Neural progenitor cell (in vitro differentiated cells): ENCODE results near the gene VTI1A. TPM values are rescaled to one million over a fixed set of nuclear protein-coding genes. Genes with fewer than 3 reads are reported as not detected.

Source experiments
- DNase-seq: peaks from one replicate; pipeline ENCODE4 v3.0.0-alpha.2; 2016; ENCODE audit warnings: low spot score
- H2AFZ ChIP-seq: fragments of 200-600 bp; sonication (generic); replicated peaks from 2 replicates; pipeline ENCODE4 v1.6.1; 2016; ENCODE audit warnings: antibody characterized with exemption
- H3F3A ChIP-seq: fragments of 200-600 bp; sonication (generic); 2 replicates; pipeline ENCODE4 v1.6.1; 2016; ENCODE audit warnings: antibody characterized with exemption, low read depth
- H3K27ac ChIP-seq: fragments of 200-600 bp; sonication (generic); 2 replicates; pipeline ENCODE4 v1.5.1; 2016; ENCODE audit warnings: mild to moderate bottlenecking
- H3K27me3 ChIP-seq: fragments of 200-600 bp; sonication (generic); 2 replicates; pipeline ENCODE4 v1.6.1; 2016; ENCODE audit warnings: mild to moderate bottlenecking, moderate library complexity
- H3K36me3 ChIP-seq: fragments of 200-600 bp; sonication (generic); 2 replicates; pipeline ENCODE4 v1.5.1; 2016
- H3K4me1 ChIP-seq: fragments of 200-600 bp; sonication (generic); 2 replicates; pipeline ENCODE4 v1.6.1; 2016; ENCODE audit warnings: mixed run types
- H3K4me2 ChIP-seq: fragments of 200-600 bp; sonication (generic); 2 replicates; pipeline ENCODE4 v1.6.1; 2016
- H3K4me3 ChIP-seq: fragments of 200-600 bp; sonication (generic); 2 replicates; pipeline ENCODE4 v1.5.1; 2016
- H3K79me2 ChIP-seq: fragments of 200-600 bp; sonication (generic); 2 replicates; pipeline ENCODE4 v1.6.1; 2016; ENCODE audit warnings: low read depth
- H3K9ac ChIP-seq: fragments of 200-600 bp; sonication (generic); 2 replicates; pipeline ENCODE4 v1.6.1; 2016
- H3K9me3 ChIP-seq: fragments of 200-600 bp; sonication (generic); 2 replicates; pipeline ENCODE4 v1.5.1; 2016; ENCODE audit warnings: low read depth
- H4K20me1 ChIP-seq: fragments of 200-600 bp; sonication (generic); 2 replicates; pipeline ENCODE4 v1.6.1; 2016; ENCODE audit warnings: low read depth
- H3K27ac Mint-ChIP-seq: 3 replicates; pipeline ENCODE4 v1.8.0; 2021; ENCODE audit warnings: mixed read lengths
- H3K27me3 Mint-ChIP-seq: 2 replicates; pipeline ENCODE4 v1.8.0; 2022; ENCODE audit warnings: low read depth, mild to moderate bottlenecking, inconsistent platforms, moderate library complexity, mixed read lengths; ENCODE audit not compliant: insufficient read depth
- H3K36me3 Mint-ChIP-seq: 3 replicates; pipeline ENCODE4 v1.8.0; 2021; ENCODE audit warnings: mixed read lengths
- H3K4me1 Mint-ChIP-seq: 3 replicates; pipeline ENCODE4 v1.8.0; 2021; ENCODE audit warnings: mixed read lengths
- H3K4me3 Mint-ChIP-seq: 3 replicates; pipeline ENCODE4 v1.8.0; 2021; ENCODE audit warnings: mild to moderate bottlenecking, moderate library complexity, mixed read lengths
- H3K9me3 Mint-ChIP-seq: 3 replicates; pipeline ENCODE4 v1.8.0; 2020; ENCODE audit warnings: mixed read lengths
- EZH2 ChIP-seq: fragments of 200-600 bp; sonication (generic); IDR thresholded peaks from 2 replicates; pipeline ENCODE4 v1.6.1; 2017; ENCODE audit warnings: antibody characterized with exemption, mild to moderate bottlenecking, moderate library complexity
- EZH2phosphoT487 ChIP-seq: fragments of 200-600 bp; sonication (generic); IDR thresholded peaks from 2 replicates; pipeline ENCODE4 v1.6.1; 2017; ENCODE audit warnings: antibody characterized with exemption
- total RNA-seq: library from RNA; depleted of rRNA; stranded (reverse); fragments of >200 nt; gene quantifications from 2 replicates; pipeline ENCODE4 v1.2.3, GENCODE V29; 2015; ENCODE audit warnings: low replicate concordance
- TF ChIP-seq, protein P1 (sequence below): fragments of 200-600 bp; sonication (generic); IDR thresholded peaks from 2 replicates; pipeline ENCODE4 v1.5.1; 2017; ENCODE audit warnings: antibody characterized with exemption, mild to moderate bottlenecking

Gene VTI1A
- total RNA-seq, 1 donor from 2014 or later = 28.8 TPM

DNA sequence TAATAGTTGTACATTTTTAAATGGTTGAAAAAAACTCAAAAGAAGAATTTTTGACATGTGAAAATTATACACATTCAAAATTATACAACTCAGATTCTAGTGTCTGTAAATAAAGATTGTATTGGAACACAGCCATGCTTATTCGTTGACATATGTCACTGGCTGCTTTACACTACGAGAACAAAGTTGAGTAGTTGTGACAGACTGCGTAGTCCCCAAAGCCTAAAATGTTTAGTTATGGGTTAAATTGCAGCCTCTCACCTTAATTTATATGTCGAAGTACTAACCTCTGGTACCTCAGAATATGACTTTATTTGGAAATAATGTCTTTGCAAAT, 358.2 kb downstream of the VTI1A start:
- Histone ChIP-seq H3K4me2 (no peak overlapping the region), H3K79me2 (no peaks in the 10 kb centered on the region), H3K27me3 (no peaks in the 10 kb centered on the region), H3F3A (peaks cover 33% of the 10 kb centered on the region), H2AFZ (no peak overlapping the region), H3K36me3 (no peaks in the 10 kb centered on the region), H4K20me1 (no peaks in the 10 kb centered on the region), H3K27ac (no peak overlapping the region), H3K4me3 (no peak overlapping the region), H3K4me1 (peaks cover 22% of the 10 kb centered on the region), H3K9ac (no peak overlapping the region), H3K9me3 (no peaks in the 10 kb centered on the region)
- TF ChIP-seq, protein P1, sequence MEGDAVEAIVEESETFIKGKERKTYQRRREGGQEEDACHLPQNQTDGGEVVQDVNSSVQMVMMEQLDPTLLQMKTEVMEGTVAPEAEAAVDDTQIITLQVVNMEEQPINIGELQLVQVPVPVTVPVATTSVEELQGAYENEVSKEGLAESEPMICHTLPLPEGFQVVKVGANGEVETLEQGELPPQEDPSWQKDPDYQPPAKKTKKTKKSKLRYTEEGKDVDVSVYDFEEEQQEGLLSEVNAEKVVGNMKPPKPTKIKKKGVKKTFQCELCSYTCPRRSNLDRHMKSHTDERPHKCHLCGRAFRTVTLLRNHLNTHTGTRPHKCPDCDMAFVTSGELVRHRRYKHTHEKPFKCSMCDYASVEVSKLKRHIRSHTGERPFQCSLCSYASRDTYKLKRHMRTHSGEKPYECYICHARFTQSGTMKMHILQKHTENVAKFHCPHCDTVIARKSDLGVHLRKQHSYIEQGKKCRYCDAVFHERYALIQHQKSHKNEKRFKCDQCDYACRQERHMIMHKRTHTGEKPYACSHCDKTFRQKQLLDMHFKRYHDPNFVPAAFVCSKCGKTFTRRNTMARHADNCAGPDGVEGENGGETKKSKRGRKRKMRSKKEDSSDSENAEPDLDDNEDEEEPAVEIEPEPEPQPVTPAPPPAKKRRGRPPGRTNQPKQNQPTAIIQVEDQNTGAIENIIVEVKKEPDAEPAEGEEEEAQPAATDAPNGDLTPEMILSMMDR = no peak
- no peak for TF ChIP-seq EZH2phosphoT487
- no peak for TF ChIP-seq EZH2
- Mint-ChIP-seq H3K4me3 (no peak overlapping the region), H3K27me3 (peaks cover 4% of the 10 kb centered on the region), H3K27ac (no peak overlapping the region), H3K9me3 (no peaks in the 10 kb centered on the region), H3K4me1 (peaks cover 10% of the 10 kb centered on the region), H3K36me3 (no peaks in the 10 kb centered on the region)
- DNase-seq = no peak

DNA sequence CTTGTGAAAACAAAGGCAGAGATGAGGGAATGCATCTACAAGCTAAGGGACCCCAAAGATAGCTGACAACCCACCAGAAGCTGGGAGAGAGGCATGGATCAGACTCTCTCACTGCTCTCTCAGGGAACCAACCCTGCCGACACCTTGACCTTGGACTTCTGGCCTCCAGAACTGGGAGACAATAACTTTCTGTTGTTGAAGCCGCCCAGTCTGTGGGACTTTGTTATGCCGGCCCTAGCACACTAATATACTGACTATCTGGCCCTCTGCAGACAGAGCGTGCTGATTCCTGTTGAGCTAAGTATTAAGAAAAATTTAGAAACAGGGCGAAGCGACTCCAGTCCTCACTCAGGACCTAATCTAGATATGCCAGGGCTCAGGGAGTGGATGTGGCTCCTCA, 358.7 kb downstream of the VTI1A start:
- TF ChIP-seq EZH2phosphoT487 (no peak), EZH2 (no peak)
- TF ChIP-seq, protein P1 = no peak
- H3K27me3 Mint-ChIP-seq = peaks cover 4% of the 10 kb centered on the region

DNA sequence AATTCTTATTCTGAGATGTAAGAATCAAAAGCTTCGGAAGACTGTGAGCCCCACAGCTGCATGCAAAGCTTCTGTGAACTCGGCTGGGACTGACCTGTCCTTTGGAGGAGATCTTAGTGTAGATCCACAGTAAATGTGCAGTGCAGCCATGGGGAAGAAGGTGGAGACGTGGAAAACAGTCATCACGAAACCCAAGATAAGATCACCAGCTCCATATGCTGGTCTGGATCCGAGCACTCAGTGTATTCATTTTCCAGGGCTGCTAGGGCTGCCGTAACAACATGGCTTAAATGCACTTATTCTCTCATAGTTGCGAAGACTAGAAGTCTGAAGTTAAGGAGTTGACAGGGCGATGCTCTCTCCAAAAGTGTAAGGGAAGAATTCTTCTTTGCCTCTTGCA, 360.0 kb downstream of the VTI1A start:
- no peak for DNase-seq
- no peak overlapping the region for H3K4me3 ChIP-seq
- no peaks in the 10 kb centered on the region for H4K20me1 ChIP-seq
- H3K4me2 ChIP-seq = no peak overlapping the region
- no peaks in the 10 kb centered on the region for H3K9me3 Mint-ChIP-seq
- no peak overlapping the region for H2AFZ ChIP-seq
- peaks cover 5% of the 10 kb centered on the region for H3K27me3 Mint-ChIP-seq
- H3K9me3 ChIP-seq = no peaks in the 10 kb centered on the region
- H3K27me3 ChIP-seq = no peaks in the 10 kb centered on the region
- no peak overlapping the region for H3K9ac ChIP-seq
- no peak overlapping the region for H3K27ac ChIP-seq
- H3K4me3 Mint-ChIP-seq = no peak overlapping the region
- peaks cover 27% of the 10 kb centered on the region for H3K4me1 ChIP-seq
- no peak overlapping the region for H3K27ac Mint-ChIP-seq
- peaks cover 41% of the 10 kb centered on the region for H3F3A ChIP-seq
- TF ChIP-seq EZH2phosphoT487 = no peak
- TF ChIP-seq EZH2 = no peak
- TF ChIP-seq, protein P1 = no peak
- H3K36me3 ChIP-seq = no peaks in the 10 kb centered on the region
- H3K4me1 Mint-ChIP-seq = peaks cover 24% of the 10 kb centered on the region
- no peaks in the 10 kb centered on the region for H3K36me3 Mint-ChIP-seq
- no peaks in the 10 kb centered on the region for H3K79me2 ChIP-seq

More for the DNA sequence above, 358.7 kb downstream of the VTI1A start:
- no peak overlapping the region for H3K27ac ChIP-seq
- no peak overlapping the region for H3K4me3 Mint-ChIP-seq
- peaks cover 36% of the 10 kb centered on the region for H3F3A ChIP-seq
- no peak overlapping the region for H2AFZ ChIP-seq
- no peaks in the 10 kb centered on the region for H3K9me3 Mint-ChIP-seq
- no peaks in the 10 kb centered on the region for H3K9me3 ChIP-seq
- no peak overlapping the region for H3K27ac Mint-ChIP-seq
- H3K4me1 Mint-ChIP-seq = peaks cover 15% of the 10 kb centered on the region
- peaks cover 22% of the 10 kb centered on the region for H3K4me1 ChIP-seq
- no peak overlapping the region for H3K9ac ChIP-seq
- no peak overlapping the region for H3K4me2 ChIP-seq
- no peaks in the 10 kb centered on the region for H3K79me2 ChIP-seq
- no peak for DNase-seq
- no peak overlapping the region for H3K4me3 ChIP-seq
- no peaks in the 10 kb centered on the region for H4K20me1 ChIP-seq
- no peaks in the 10 kb centered on the region for H3K36me3 Mint-ChIP-seq
- H3K27me3 ChIP-seq = no peaks in the 10 kb centered on the region
- no peaks in the 10 kb centered on the region for H3K36me3 ChIP-seq

DNA sequence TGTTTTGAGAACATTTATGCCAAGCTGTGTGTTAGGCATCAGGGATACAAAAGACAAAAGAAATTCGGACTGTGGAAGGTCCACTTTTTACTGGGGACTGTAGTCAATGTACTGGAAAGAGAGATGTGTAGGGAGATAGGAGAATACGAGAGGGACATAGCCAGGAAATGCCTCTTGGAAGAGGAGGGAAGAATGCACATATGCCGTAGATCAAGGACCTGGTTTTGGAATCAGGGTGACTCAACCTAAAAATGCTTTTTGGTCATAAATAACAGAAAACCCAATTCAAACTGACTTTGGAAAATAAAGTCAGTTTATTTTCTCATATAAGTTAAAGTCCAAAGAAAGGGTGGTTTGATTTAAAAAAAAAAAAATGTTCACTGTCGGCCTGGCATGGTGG, 362.7 kb downstream of the VTI1A start:
- peaks cover 45% of the 10 kb centered on the region for H3K4me1 Mint-ChIP-seq
- TF ChIP-seq, protein P1 = no peak
- TF ChIP-seq EZH2 (no peak), EZH2phosphoT487 (no peak)
- no peak for DNase-seq
- no peak overlapping the region for H3K4me3 ChIP-seq
- no peaks in the 10 kb centered on the region for H3K9me3 ChIP-seq
- H3K27ac Mint-ChIP-seq = no peak overlapping the region
- no peak overlapping the region for H3K4me2 ChIP-seq
- peaks cover 36% of the 10 kb centered on the region for H3K4me1 ChIP-seq
- H3K27me3 ChIP-seq = no peaks in the 10 kb centered on the region
- H3F3A ChIP-seq = peaks cover 45% of the 10 kb centered on the region
- H3K9ac ChIP-seq = no peak overlapping the region
- H2AFZ ChIP-seq = no peak overlapping the region
- no peak overlapping the region for H3K27ac ChIP-seq
- H3K27me3 Mint-ChIP-seq = peaks cover 9% of the 10 kb centered on the region
- H3K36me3 Mint-ChIP-seq = no peaks in the 10 kb centered on the region
- no peaks in the 10 kb centered on the region for H3K9me3 Mint-ChIP-seq
- no peak overlapping the region for H3K4me3 Mint-ChIP-seq
- H3K79me2 ChIP-seq = no peaks in the 10 kb centered on the region
- no peaks in the 10 kb centered on the region for H3K36me3 ChIP-seq
- no peaks in the 10 kb centered on the region for H4K20me1 ChIP-seq
